GM19023 (cell line): ENCODE results near the gene BRAT1.
"Not testable (repeated sequence)": the region's sequence is repeated elsewhere in the genome, so short reads cannot be mapped to it uniquely, and the experiment has no call there.

ENCODE experiments used
- ATAC-seq: cut with Tn5 transposase; IDR thresholded peaks from one replicate; pipeline ENCODE4 v1.9.1; 2021; ENCODE audit warnings: mild to moderate bottlenecking, moderate library complexity; ENCODE audit not compliant: unreplicated experiment

Gene BRAT1

DNA sequence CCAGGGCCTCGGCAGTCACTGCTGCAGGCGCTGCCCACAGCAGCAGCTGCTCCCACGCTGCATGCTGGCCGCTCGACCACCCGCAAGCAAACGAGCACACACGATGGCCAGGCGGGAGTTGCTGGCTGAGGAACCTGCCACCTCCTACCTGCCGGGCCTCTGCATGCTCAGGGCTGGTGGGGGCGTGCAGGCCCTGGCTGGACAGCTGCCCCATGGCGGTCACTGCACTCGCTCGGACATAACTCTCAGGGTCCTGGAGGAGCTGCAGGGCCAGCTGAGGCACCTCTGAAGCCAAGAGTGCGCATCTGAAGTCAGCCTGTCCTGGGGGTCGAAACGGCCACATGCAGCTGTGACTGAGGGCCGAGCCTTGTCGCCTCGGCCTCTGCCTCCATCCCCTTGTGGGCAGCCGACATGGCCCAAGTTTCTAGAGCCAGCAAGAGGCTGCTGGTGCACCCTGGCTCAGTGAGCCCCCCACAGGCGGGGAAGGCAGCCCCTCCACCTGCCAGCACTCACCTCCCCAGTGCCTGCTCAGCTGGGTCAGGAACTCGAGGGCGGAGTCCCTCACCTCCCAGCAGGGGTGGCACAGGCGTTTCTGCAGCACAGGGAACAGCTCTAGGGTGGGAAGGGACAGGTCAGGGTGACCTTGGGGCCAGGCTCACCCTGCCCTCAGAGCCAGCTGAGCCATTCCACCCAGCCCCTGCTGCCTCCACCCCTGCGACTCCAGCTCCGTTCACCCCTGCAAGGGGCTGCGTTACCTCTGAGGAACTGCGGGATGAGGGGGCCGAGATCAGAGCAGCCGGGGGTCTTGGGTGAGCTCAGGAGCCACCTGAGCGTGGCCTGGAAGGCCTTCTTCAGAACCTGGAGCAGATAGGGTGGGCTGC is 16.1 kb downstream of the BRAT1 start:
- ATAC-seq: no peak

DNA sequence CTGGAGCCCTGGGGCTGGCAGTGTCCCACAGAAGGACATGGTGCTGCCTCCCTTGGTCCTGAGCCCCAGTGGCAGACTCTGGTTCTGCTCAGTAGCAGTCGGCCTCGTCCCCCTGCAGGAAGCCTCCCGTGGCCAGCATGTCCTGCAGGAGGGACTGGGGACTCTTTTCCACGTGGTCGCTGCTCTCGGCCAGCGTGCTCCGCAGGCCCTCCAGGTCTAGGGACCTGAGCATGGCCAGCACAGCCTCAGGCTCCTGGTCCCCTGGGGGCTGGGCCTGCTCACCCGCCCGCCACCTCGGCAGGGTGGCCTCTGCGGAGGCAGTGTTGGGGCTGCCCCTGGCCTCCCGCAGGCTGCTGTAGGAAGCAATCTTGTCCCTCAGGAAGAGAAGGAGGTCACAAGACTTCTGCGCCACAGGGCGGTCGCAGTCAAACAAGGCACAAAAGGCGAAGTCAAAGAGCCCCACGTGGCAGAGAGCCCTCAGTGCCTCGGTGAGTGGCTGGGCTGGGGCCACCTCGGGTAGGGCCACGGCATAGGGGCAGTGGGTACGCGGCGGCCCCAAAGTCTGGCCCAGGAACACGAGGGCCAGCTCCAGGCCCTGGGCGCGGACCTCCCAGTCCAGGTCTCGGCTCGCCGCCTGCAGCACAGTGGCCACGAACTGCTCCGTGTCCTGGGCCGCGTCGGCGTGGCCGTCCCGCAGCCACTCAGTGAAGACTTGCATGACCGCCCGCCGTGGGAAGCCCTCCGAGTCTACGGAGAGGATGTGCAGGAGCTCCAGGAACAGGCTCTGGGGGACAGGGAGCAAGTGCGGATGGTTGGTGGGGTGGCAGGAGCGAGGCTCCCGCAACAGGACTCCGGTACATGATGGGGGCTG is 17.1 kb downstream of the BRAT1 start:
- ATAC-seq: no peak

DNA sequence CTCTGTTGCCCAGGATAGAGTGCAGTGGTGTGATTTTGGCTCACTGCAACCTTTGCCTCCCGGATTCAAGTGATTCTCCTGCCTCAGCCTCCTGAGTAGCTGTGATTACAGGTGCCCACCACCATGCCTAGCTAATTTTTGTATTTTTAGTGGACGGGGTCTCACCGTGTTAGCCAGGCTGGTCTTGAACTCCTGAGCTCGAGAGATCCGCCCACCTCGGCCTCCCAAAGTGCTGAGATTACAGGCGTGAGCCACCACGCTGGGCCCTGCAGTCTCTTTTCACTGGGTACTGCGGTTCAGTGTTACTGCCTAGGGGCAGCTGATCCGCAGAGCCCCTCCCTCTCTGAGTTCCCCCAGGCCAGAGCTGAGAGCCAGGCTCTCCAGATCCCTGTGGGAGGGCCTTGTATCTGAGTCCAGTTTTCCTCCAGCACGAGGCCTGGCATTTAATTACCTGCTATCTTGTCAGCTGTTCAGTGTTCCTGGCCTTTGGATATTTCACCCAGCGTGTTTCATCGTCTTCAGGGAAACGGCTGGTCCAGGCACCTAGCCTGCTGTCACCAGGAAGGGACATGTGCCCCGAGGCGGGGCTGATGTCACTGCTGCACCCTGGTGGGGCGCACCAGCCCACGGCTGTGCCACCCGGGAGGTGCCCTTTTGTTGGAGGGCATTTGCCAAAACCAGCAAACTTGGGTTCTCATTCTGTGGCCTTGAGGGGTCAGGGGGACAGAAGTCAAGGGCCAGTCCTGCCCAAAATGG is 19.3 kb downstream of the BRAT1 start:
- ATAC-seq: not testable (repeated sequence)

DNA sequence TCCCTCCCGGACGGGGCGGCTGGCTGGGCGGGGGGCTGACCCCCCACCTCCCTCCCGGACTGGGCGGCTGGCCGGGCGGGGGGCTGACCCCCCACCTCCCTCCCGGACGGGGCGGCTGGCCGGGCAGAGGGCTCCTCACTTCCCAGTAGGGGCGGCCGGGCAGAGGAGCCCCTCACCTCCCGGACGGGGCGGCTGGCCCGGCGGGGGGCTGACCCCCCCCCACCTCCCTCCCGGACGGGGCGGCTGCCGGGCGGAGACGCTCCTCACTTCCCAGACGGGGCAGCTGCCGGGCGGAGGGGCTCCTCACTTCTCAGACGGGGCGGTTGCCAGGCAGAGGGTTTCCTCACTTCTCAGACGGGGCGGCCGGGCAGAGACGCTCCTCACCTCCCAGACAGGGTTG is 21.1 kb downstream of the BRAT1 start:
- ATAC-seq: not testable (repeated sequence)

DNA sequence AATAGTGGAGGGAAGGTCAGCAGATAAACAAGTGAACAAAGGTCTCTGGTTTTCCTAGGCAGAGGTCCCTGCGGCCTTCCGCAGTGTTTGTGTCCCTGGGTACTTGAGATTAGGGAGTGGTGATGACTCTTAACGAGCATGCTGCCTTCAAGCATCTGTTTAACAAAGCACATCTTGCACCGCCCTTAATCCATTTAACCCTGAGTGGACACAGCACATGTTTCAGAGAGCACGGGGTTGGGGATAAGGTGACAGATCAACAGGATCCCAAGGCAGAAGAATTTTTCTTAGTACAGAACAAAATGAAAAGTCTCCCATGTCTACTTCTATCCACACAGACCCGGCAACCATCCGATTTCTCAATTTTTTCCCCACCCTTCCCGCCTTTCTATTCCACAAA is 21.8 kb downstream of the BRAT1 start:
- ATAC-seq: not testable (repeated sequence)

DNA sequence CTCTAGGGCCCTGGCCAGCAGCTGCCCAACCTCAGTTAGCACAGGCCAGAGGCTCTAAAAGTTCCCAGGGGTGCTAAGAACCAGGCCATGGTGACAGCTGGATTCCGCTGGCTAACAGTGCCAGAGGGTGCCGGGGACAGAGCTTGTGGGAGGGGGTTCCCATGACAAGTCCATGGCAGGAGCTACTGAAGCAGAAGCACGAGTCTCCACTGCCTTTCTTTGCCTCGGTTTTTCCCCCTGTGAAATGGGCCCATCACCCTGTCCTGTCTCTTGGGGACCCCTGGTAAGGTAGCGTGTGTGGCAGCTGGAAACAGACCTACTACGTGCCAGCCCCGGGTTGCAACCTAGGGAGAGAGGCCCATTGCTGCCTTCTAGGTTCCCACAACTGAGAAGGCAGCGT is 22.5 kb downstream of the BRAT1 start:
- not testable (repeated sequence) for ATAC-seq

DNA sequence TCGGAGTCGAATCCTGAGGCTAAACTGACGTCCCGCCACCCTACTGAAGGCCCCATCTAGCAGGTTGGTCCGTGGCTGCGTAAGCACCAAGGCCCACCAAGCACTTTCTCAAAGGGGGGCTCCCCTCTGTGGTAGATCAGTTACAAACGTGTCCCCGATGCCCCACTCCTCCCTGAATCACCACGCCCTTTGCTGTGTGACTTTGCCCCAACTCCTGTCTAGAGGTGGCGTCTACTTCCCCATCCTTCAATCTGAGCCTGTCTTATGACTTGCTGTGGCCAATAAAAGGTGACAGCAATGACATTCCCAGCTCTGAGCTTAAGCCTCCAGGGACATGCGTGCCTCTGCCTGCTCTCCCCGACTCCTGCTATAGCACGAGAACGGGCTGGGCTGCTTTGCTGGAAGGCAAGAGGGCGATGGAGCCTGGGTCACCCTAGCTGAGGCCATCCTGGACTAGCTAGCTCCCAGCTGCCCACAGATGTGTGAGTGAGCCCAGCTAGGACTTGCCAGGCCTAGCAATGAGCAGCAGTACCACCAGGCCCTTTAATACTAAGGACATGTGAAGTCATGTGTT is 23.0 kb downstream of the BRAT1 start:
- ATAC-seq: not testable (repeated sequence)

DNA sequence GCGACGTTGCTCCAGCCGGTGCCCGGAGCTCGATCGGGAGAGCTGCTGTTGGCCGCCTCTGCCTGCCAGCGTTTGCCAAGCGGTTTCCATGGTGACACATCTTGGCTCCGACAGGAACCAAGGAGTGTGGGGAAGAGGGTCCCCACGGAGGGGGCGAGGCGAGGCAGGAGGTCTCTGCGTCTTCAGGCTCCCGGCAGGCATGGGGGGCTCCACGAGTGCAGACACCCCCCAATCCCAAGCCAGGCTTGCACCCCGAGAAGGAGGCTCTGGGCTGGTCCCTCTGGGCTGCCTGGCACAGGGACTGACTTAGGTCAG is 23.6 kb downstream of the BRAT1 start:
- not testable (repeated sequence) for ATAC-seq

DNA sequence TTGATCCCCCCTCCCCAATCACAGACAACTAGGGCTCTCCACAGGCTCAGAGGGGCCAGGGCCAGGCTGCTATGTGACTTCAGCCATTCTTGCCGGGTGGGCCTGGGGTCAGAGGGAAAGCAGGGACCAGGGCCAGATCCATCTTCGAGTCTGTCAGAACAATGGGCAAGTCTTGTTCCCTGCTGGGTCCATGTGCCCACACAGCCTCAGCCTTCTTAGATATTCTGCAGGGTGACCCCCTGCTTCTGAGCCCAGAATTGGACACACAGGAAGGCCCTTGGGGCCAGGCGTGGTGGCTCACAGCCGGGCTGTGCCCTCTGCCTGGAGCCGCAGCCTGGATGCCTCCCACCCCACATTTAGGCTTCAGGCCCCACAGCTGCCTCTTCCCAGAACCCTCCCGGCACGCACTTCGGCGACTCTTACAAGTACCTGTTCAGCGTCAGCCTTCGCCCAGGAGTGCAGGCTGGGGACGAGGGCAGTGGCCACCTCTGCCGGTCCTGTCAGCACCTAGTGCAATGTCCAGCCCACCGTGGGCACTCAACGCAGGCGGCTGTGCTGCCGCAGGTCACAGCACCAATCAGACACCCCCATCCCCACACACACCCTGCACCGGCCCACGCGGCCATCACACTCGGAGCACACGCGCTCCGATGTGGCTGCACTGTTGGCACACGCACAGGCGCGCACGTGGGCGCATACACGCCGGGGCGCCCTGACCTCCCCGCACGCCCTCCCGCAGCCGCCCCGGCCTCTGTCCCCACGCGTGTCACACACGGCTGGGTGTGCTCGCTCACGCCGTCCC is 24.1 kb downstream of the BRAT1 start:
- ATAC-seq: not testable (repeated sequence)

DNA sequence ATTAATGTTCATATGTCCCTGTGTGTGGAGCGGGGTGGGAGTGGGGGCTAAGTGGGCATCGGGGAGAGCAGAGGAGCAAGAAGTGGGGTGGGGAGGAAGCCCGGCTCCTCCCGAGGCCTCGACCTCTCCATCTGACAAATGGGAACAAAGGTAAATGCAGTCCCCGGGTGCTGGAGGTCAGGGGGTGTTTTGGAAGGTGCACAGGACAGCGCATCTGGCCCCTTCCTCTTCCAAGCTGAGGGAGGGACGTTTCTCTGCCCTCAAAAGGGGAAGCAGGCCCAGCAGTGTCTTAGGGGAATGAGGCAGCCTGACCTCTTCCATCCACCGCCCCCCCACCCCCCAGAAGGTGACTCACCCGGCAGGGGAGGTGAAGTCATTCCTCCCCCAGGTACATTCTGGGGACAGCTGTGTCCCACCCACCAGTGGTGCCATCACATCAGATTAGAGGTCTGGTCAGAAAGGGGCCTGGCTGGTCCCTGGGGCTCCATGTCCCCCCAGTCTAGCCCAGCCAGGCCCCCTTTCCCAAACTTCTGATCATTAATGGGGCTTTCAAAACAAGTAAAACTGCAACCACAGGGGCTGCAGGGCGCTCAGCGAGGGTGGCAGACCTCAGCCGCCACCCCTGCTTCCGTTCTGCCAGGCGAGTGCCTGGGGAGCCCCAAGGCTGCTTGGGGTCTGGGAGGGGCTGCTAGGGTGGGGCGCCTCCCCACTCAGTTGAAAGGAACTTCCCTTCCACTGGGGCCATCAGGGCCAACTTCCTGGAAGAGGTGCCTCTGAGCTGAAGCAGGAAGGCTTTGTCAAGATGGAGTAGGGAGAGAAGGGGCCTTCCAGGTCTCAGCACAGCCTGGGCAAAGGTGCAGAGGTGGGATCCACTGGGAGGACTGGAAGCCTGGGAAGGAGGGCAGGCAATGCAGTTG is 25.0 kb downstream of the BRAT1 start:
- ATAC-seq: no peak

DNA sequence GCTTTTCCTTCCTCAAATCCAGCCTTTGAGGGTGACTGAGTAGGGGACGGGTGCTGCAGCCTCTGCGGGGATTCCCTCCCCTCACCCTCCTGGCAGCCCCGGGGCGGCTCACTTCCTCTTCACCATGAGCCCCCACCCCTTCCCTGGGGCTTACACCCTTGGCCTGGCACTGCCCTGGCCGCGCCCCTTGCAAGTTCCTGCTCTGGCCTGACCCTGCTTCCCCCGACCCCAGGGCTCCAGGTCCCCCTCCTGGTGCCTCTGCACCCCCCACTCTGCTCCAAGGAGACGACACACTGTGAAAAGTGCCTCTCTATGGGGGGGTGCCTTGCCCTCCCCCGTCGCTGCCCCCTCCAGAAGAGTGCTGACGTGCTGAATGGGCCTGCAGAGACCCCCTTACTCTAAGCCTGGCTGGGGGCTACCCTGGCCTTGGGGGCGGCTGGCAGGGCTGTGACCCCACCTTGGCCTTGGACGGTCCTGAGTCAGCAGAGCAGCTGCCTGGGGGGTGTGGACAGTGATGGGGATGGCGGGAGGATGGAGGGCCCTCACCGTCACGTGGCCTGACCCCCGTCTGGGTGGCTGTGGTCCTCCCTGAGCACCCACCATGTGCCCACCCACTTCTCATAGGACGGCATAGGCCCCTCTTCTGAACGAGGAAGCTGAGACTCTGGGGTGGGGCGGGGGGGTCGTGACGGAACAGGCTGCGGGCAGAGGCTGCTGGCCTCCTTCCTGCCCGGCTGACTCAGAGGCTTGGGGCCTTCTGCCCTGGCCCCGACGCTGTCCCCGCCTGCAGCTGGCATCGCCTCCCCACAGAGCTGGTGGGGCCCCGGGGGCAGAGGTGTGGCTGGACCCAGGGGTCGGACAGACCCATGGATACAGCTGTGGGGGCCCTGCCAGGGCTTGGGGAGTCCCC is 25.9 kb downstream of the BRAT1 start:
- ATAC-seq: no peak

DNA sequence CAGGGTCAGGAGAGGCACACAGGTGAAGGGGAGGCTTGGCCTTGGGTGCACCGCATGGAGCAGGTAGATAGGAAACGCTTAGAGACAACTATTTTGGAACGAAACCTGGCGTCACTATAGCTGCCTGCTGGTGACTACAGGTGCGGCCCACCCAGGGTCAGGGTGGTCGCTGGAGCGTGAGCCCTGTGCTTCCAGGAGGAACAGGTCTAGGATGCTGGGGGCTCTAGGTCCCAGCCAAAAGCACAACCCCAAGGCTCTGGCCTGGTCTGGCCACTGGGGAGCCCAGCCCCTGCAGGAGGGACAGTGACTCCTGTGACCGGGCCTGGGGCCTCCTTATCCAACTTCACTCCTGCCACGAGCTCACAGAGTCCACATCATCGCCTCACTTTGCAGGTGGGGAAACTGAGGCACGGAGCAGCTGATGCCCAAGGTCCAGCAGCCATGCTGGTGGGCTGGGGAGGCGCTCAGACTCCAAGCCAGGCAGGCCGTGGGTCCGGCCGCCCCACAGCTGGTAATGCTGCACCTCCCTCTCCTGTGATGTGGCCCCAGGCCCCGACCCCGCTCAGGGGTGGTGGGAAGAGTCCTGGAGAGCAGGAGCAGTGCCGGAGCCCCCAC is 26.7 kb downstream of the BRAT1 start:
- no peak for ATAC-seq

DNA sequence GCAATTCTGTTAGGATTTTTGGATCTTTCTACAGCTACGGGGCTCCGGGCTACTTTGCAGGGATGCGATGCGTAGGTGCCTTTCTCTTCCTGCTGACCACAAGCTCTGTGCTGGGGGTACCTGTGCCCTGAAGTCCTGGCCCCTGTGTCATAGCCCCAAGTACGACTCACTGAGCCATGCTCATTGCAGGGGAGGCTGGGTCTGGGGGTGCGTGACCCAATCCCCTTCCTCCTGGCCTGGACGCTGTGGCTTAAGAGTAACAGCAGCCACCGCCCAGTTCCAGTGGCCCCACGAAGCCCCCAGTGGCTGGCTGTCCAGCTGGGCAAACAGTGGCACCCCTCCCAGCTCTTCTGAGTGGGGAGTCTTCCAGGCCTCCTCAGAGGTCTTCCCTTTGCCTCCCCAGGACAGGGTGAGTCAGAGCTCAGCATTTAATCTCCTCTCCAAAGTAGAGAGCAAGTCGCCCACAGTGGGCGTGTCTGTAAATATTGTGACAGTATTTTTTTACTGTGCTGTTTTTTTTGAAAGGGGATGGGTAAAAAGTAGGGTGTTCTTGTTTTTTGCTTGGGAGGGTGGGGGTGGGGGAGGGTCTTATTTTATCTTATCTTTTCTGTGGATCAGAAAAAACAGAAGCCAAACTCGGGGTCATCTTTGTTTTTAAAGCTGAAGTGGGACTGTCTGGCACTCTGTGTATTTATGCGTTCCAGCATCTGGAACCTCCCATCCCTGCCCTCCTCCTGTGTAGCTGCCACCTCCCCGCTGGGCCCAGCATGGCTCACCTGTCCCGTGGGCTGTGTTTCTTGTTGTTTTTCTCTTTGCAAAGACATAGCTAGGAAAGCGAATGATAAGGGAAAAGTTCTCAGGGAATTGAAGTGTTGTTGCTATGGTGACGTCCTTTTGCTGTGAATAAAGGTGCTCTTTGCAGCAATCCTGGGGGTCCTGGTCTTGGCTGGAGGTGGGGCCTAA is 27.5 kb downstream of the BRAT1 start:
- no peak for ATAC-seq

DNA sequence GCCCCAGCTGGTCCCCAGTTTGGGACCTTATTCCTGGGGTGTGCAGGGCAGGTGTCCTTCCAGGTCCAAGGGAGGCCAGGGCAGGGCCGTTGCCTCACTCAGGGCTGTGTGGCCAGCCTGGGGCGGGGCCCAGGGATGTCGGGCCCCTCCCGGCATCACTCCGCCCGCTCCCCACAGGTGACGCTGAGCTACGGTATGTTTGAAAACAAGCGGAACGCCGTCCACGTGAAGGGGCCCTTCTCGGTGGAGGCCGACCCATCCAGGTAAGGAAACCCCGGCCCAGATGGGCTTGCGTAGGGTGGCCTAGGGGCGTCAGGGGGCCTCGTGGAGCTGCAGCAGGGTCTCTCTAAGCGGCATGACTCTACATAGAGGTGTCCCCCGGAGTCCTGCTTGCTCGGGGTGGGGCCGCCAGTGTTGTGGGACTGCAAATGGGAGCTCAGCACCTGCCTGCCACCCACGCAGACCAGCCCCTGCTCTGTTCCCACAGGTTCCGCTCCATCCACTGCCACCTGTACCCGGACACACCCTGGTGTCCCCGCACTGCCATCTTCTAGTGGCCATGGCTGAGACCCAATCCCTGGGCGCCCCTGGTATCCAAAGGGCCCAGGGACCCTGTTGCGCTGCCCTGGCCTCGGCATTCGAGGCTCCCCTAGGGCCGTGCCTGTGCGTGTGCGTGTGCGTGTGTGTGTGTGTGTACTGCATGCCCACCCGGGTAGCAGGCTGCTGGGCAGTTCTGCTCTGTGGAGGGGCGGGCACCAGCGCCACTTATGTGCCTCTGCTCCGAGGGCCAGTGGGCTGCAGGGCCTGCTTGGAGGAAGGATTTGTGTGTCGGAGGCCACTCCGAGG is 28.4 kb downstream of the BRAT1 start:
- ATAC-seq: no peak
